HTERT RPE-1 (cell line): Measurements from ENCODE around the gene STX1A.

Experiments
- in situ Hi-C: fragments of 300-500 bp; cut with MboI; formaldehyde crosslinking; loops from 4 replicates; pipeline ENCODE4 v1.14.3; 2020; ENCODE audit warnings: low sequenced_read_pairs

Gene STX1A

DNA sequence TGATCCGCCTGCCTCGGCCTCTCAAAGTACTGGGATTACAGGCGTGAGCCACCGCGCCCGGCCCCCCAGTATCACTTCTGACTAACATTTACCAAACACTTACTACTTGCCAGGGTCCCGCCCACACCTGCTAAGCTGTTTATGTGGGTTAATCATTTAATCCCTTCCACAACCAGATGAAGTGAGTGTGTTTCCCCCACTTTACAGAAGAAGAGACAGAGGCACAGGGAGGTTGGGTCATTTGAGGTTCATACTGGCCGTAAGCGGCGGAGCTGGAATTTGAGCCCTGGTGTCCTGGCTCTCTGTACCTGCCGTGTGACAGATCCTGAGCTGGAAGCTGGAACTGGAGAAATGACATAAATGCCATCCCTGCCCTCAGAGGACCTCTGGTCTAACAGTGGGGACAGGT is 66.9 kb downstream of the STX1A start:
- in situ Hi-C loops: no loop called here

DNA sequence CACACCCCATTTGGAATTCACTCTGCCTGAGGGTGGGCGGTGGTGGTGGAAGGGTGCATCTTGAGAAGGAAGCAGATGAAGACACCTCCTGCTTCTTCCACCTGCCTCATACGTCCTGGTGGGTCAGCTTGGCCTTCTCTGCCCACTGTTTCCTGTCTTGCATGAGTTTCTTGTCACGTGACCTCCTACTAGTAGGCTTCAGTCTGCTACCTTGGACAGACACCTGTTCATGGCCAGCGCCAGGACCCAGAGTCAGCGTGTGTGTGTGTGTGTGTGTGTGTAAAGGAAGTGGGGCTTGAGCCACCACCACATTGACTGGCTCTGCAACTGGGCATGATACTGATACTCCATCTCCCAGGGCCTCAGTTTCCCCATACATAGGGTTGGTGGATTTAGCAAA is 68.9 kb downstream of the STX1A start:
- in situ Hi-C loops: no loop called here

DNA sequence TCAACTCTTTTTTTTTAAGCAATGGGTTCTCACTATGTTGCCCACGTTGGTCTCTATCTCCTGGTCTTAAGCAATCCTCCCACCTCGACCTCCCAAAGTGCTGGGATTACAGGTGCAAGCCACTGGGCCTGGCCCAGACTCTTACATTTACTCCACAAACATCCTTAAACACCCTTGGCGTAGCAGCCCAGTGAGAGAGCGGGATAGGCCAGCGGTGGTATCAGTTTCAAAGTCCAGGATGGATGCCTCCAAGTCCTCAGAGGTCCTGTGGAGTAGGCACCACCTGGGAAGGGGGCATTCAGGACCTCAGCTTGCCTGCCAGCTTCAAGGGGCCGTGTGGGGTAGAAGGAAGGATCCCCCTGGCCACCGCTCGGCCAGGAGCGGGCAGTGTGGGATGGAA is 69.9 kb downstream of the STX1A start:
- in situ Hi-C loops: no loop called here
